ENCODE results near the gene RPL29. TPM values are rescaled to one million over a fixed set of nuclear protein-coding genes. Genes with fewer than 3 reads are reported as not detected.
"Not testable (repeated sequence)": the region's sequence is repeated elsewhere in the genome, so short reads cannot be mapped to it uniquely, and the experiment has no call there.

RPL29 gene
- total and polyA plus RNA-seq, 9 donors: 2,497 to 3,484 (median 2,953) TPM

- Histone ChIP-seq H3K27me3 (ENCODE audit: control insufficient read depth, insufficient read depth, low read length) (no peaks in the 10 kb centered on the region), H3K36me3 (ENCODE audit: control insufficient read depth, insufficient read depth, low read length) (peaks cover 12% of the 10 kb centered on the region), H3K4me3 (ENCODE audit: low read length) (no peak overlapping the region), H3K27ac (ENCODE audit: low read length) (no peak overlapping the region), H3K4me1 (ENCODE audit: control insufficient read depth, insufficient read depth, low read length) (peaks cover 22% of the 10 kb centered on the region), H3K9me3 (replicated peaks; ENCODE audit: control insufficient read depth, low read depth, low read length) (no peaks in the 10 kb centered on the region)
- 62% methylated on average over 7 of the region's 7 CpGs for WGBS (ENCODE audit: insufficient coverage)
- no peak for DNase-seq
Measured at GRCh38 chr3:51998774-51999173, 3.1 kb upstream of the RPL29 start.

GRCh38 chr3:51997935-51998596, 2.4 kb upstream of the RPL29 start:
- DNase-seq: no peak
- peaks cover 19% of the 10 kb centered on the region for H3K4me1 ChIP-seq (ENCODE audit: control insufficient read depth, insufficient read depth, low read length)
- no peak overlapping the region for H3K27ac ChIP-seq (ENCODE audit: low read length)
- H3K4me3 ChIP-seq (ENCODE audit: low read length): no peak overlapping the region
- H3K9me3 ChIP-seq (replicated peaks; ENCODE audit: control insufficient read depth, low read depth, low read length): no peaks in the 10 kb centered on the region
- no peaks in the 10 kb centered on the region for H3K27me3 ChIP-seq (ENCODE audit: control insufficient read depth, insufficient read depth, low read length)
- 46% methylated on average over 5 of the region's 7 CpGs for WGBS (ENCODE audit: insufficient coverage)
- H3K36me3 ChIP-seq (ENCODE audit: control insufficient read depth, insufficient read depth, low read length): peaks cover 17% of the 10 kb centered on the region

- no peak overlapping the region for H3K27ac ChIP-seq (ENCODE audit: low read length)
- H3K27me3 ChIP-seq (ENCODE audit: control insufficient read depth, insufficient read depth, low read length): no peaks in the 10 kb centered on the region
- 51% methylated on average over 2 of the region's 2 CpGs for WGBS (ENCODE audit: insufficient coverage)
- no peaks in the 10 kb centered on the region for H3K9me3 ChIP-seq (replicated peaks; ENCODE audit: control insufficient read depth, low read depth, low read length)
- no peak overlapping the region for H3K4me3 ChIP-seq (ENCODE audit: low read length)
- no peak for DNase-seq
- peaks cover 26% of the 10 kb centered on the region for H3K36me3 ChIP-seq (ENCODE audit: control insufficient read depth, insufficient read depth, low read length)
- peaks cover 20% of the 10 kb centered on the region for H3K4me1 ChIP-seq (ENCODE audit: control insufficient read depth, insufficient read depth, low read length)
Measured at GRCh38 chr3:51997172-51997571, 1.5 kb upstream of the RPL29 start.

GRCh38 chr3:51994530-51994929, 1.2 kb downstream of the RPL29 start:
- no peaks in the 10 kb centered on the region for H3K27me3 ChIP-seq (ENCODE audit: control insufficient read depth, insufficient read depth, low read length)
- no peak overlapping the region for H3K27ac ChIP-seq (ENCODE audit: low read length)
- peaks cover 16% of the 10 kb centered on the region for H3K4me1 ChIP-seq (ENCODE audit: control insufficient read depth, insufficient read depth, low read length)
- WGBS (ENCODE audit: insufficient coverage): no CpG with 5 or more reads among the region's 2 CpGs
- peaks cover 36% of the 10 kb centered on the region for H3K36me3 ChIP-seq (ENCODE audit: control insufficient read depth, insufficient read depth, low read length)
- no peak for DNase-seq
- H3K9me3 ChIP-seq (replicated peaks; ENCODE audit: control insufficient read depth, low read depth, low read length): no peaks in the 10 kb centered on the region
- H3K4me3 ChIP-seq (ENCODE audit: low read length): peak overlapping the region; percentile 95

- H3K27me3 ChIP-seq (ENCODE audit: control insufficient read depth, insufficient read depth, low read length); H3K27ac ChIP-seq (ENCODE audit: low read length); DNase-seq; H3K4me3 ChIP-seq (ENCODE audit: low read length); H3K9me3 ChIP-seq (replicated peaks; ENCODE audit: control insufficient read depth, low read depth, low read length): not testable (repeated sequence)
- WGBS (ENCODE audit: insufficient coverage): 83% methylated on average over 3 of the region's 13 CpGs
- Histone ChIP-seq H3K4me1 (ENCODE audit: control insufficient read depth, insufficient read depth, low read length) (peaks cover 22% of the 10 kb centered on the region), H3K36me3 (ENCODE audit: control insufficient read depth, insufficient read depth, low read length) (peaks cover 37% of the 10 kb centered on the region)
Measured at GRCh38 chr3:51993657-51994056, 2.0 kb downstream of the RPL29 start.

GRCh38 chr3:51992017-51992682, 3.5 kb downstream of the RPL29 start:
- Histone ChIP-seq H3K36me3 (ENCODE audit: control insufficient read depth, insufficient read depth, low read length) (peaks cover 41% of the 10 kb centered on the region), H3K4me1 (ENCODE audit: control insufficient read depth, insufficient read depth, low read length) (peaks cover 22% of the 10 kb centered on the region), H3K9me3 (replicated peaks; ENCODE audit: control insufficient read depth, low read depth, low read length) (no peaks in the 10 kb centered on the region), H3K27ac (ENCODE audit: low read length) (no peak overlapping the region), H3K4me3 (ENCODE audit: low read length) (no peak overlapping the region), H3K27me3 (ENCODE audit: control insufficient read depth, insufficient read depth, low read length) (no peaks in the 10 kb centered on the region)
- WGBS (ENCODE audit: insufficient coverage): 100% methylated on average over 1 of the region's 3 CpGs
- no peak for DNase-seq

- H3K9me3 ChIP-seq (replicated peaks; ENCODE audit: control insufficient read depth, low read depth, low read length); H3K27ac ChIP-seq (ENCODE audit: low read length); DNase-seq; H3K4me3 ChIP-seq (ENCODE audit: low read length); H3K27me3 ChIP-seq (ENCODE audit: control insufficient read depth, insufficient read depth, low read length): not testable (repeated sequence)
- WGBS (ENCODE audit: insufficient coverage): 62% methylated on average over 31 of the region's 38 CpGs
- Histone ChIP-seq H3K36me3 (ENCODE audit: control insufficient read depth, insufficient read depth, low read length) (peaks cover 49% of the 10 kb centered on the region), H3K4me1 (ENCODE audit: control insufficient read depth, insufficient read depth, low read length) (peaks cover 22% of the 10 kb centered on the region)
Measured at GRCh38 chr3:51990501-51990971, 5.2 kb downstream of the RPL29 start.

GRCh38 chr3:51988286-51989146, 7.2 kb downstream of the RPL29 start:
- H3K4me3 ChIP-seq (ENCODE audit: low read length): no peak overlapping the region
- peaks cover 35% of the 10 kb centered on the region for H3K36me3 ChIP-seq (ENCODE audit: control insufficient read depth, insufficient read depth, low read length)
- 55% methylated on average over 15 of the region's 15 CpGs for WGBS (ENCODE audit: insufficient coverage)
- no peaks in the 10 kb centered on the region for H3K9me3 ChIP-seq (replicated peaks; ENCODE audit: control insufficient read depth, low read depth, low read length)
- H3K4me1 ChIP-seq (ENCODE audit: control insufficient read depth, insufficient read depth, low read length): peaks cover 20% of the 10 kb centered on the region
- DNase-seq: no peak
- no peaks in the 10 kb centered on the region for H3K27me3 ChIP-seq (ENCODE audit: control insufficient read depth, insufficient read depth, low read length)
- H3K27ac ChIP-seq (ENCODE audit: low read length): no peak overlapping the region

- H3K9me3 ChIP-seq (replicated peaks; ENCODE audit: control insufficient read depth, low read depth, low read length): no peaks in the 10 kb centered on the region
- whole genome bisulfite sequencing (ENCODE audit: insufficient coverage): 88% methylated on average over 5 of the region's 7 CpGs
- H3K36me3 ChIP-seq (ENCODE audit: control insufficient read depth, insufficient read depth, low read length): peaks cover 27% of the 10 kb centered on the region
- H3K4me3 ChIP-seq (ENCODE audit: low read length): no peak overlapping the region
- H3K27me3 ChIP-seq (ENCODE audit: control insufficient read depth, insufficient read depth, low read length): no peaks in the 10 kb centered on the region
- H3K4me1 ChIP-seq (ENCODE audit: control insufficient read depth, insufficient read depth, low read length): peaks cover 25% of the 10 kb centered on the region
- H3K27ac ChIP-seq (ENCODE audit: low read length): no peak overlapping the region
- no peak for DNase-seq
Measured at GRCh38 chr3:51987568-51987967, 8.1 kb downstream of the RPL29 start.

Data from muscle of leg (tissue), 11 donors.